Liver (tissue), 9 donors: ENCODE data around the gene TMTC2. TPM values are rescaled to one million over a fixed set of nuclear protein-coding genes. Genes with fewer than 3 reads are reported as not detected.

Source experiments
- DNase-seq: peaks from one replicate; pipeline ENCODE4 v3.0.0-alpha.2; 2017; ENCODE audit warnings: low spot score
- H3K27ac ChIP-seq, 2 donors: one replicate each; pipeline ENCODE4 v1.7.0; 2013; ENCODE audit warnings: inconsistent platforms in 2 of 2, low read length in 2 of 2, control low read depth in 1 of 2, low read depth in 1 of 2, mild to moderate bottlenecking in 1 of 2
- H3K27me3 ChIP-seq, 4 donors: one replicate each; pipeline versions ENCODE4 v1.6.1 to v1.7.0; 2013; ENCODE audit warnings: low read length in 3 of 4, inconsistent platforms in 1 of 4, mild to moderate bottlenecking in 1 of 4, moderate library complexity in 1 of 4; ENCODE audit not compliant: control insufficient read depth in 4 of 4, insufficient read depth in 4 of 4
- H3K36me3 ChIP-seq, 4 donors: one replicate each; pipeline versions ENCODE4 v1.6.1 to v1.7.0; 2013; ENCODE audit warnings: low read length in 3 of 4, mild to moderate bottlenecking in 3 of 4, low read depth in 1 of 4, moderate library complexity in 1 of 4; ENCODE audit not compliant: control insufficient read depth in 4 of 4, insufficient read depth in 3 of 4
- H3K4me1 ChIP-seq, 4 donors: one replicate each; pipeline versions ENCODE4 v1.6.1 to v1.7.0; 2013; ENCODE audit warnings: low read length in 3 of 4, mild to moderate bottlenecking in 3 of 4, moderate library complexity in 1 of 4; ENCODE audit not compliant: control insufficient read depth in 4 of 4, insufficient read depth in 4 of 4
- H3K4me3 ChIP-seq, 3 donors: one replicate each; pipeline versions ENCODE4 v1.6.1 to v1.7.0; 2013; ENCODE audit warnings: low read length in 3 of 3, control low read depth in 1 of 3, low read depth in 1 of 3, mild to moderate bottlenecking in 1 of 3
- H3K9ac ChIP-seq, 2 donors: one replicate each; pipeline ENCODE4 v1.7.0; 2013; ENCODE audit warnings: low read length in 2 of 2, mild to moderate bottlenecking in 2 of 2, moderate library complexity in 2 of 2, control low read depth in 1 of 2, low read depth in 1 of 2
- H3K9me3 ChIP-seq, 4 donors: one replicate each; pipeline versions ENCODE4 v1.6.1 to v1.7.0; 2013; ENCODE audit warnings: low read length in 3 of 4; ENCODE audit not compliant: control insufficient read depth in 4 of 4
- EGR1 ChIP-seq, 2 donors: IDR thresholded peaks; 2 replicates each; pipeline ENCODE4 v1.6.1; 2016 to 2018; ENCODE audit warnings: antibody characterized with exemption in 2 of 2, low read depth in 2 of 2
- FOXA1 ChIP-seq: IDR thresholded peaks from 2 replicates; pipeline ENCODE4 v1.6.1; 2016; ENCODE audit warnings: antibody characterized with exemption
- FOXA2 ChIP-seq: IDR thresholded peaks from 2 replicates; pipeline ENCODE4 v1.6.1; 2016; ENCODE audit warnings: antibody characterized with exemption
- GABPA ChIP-seq, 2 donors: IDR thresholded peaks in 1 of 2; conservative IDR thresholded peaks in 1 of 2; 2 replicates each; pipeline ENCODE4 v1.6.1; 2016; ENCODE audit warnings: antibody characterized with exemption in 2 of 2, mild to moderate bottlenecking in 1 of 2, moderate library complexity in 1 of 2
- HNF4A ChIP-seq, 2 donors: conservative IDR thresholded peaks; 2 replicates each; pipeline ENCODE4 v1.6.1; 2016; ENCODE audit warnings: antibody characterized with exemption in 2 of 2, mild to moderate bottlenecking in 2 of 2
- HNF4G ChIP-seq: IDR thresholded peaks from 2 replicates; pipeline ENCODE4 v1.6.1; 2016; ENCODE audit warnings: antibody characterized with exemption
- JUND ChIP-seq, 2 donors: IDR thresholded peaks; 2 replicates each; pipeline ENCODE4 v1.6.1; 2016; ENCODE audit warnings: antibody characterized with exemption in 2 of 2
- NR2F2 ChIP-seq: IDR thresholded peaks from 2 replicates; pipeline ENCODE4 v1.6.1; 2016; ENCODE audit warnings: antibody characterized with exemption
- RAD21 ChIP-seq, 2 donors: IDR thresholded peaks; 2 replicates each; pipeline ENCODE4 v1.6.1; 2016; ENCODE audit warnings: antibody characterized with exemption in 2 of 2, mild to moderate bottlenecking in 2 of 2
- RXRA ChIP-seq, 2 donors: IDR thresholded peaks; 2 replicates each; pipeline ENCODE4 v1.6.1; 2017 to 2018; ENCODE audit warnings: antibody characterized with exemption in 2 of 2, mild to moderate bottlenecking in 1 of 2
- SP1 ChIP-seq: IDR thresholded peaks from 2 replicates; pipeline ENCODE4 v1.6.1; 2018; ENCODE audit warnings: antibody characterized with exemption, mild to moderate bottlenecking
- TAF1 ChIP-seq: conservative IDR thresholded peaks from 2 replicates; pipeline ENCODE4 v1.6.1; 2016; ENCODE audit warnings: antibody characterized with exemption, mild to moderate bottlenecking
- YY1 ChIP-seq: IDR thresholded peaks from 2 replicates; pipeline ENCODE4 v1.6.1; 2016; ENCODE audit warnings: antibody characterized with exemption, mild to moderate bottlenecking
- WGBS: extraction: QIAGEN DNeasy Blood & Tissue Kit; methylation state at CpG from one replicate; pipeline ENCODE4 v1.1.7; 2013; 5-methylcytosine and 5-hydroxymethylcytosine counted together
- polyA plus RNA-seq, 2 donors: library from polyadenylated mRNA; stranded (reverse) in 1 of 2; unstranded in 1 of 2; fragments of 200-250 nt in 1 of 2; fragments of >200 nt in 1 of 2; fragmentation: Nextera tagmentation in 1 of 2; extraction: Ambion mirVana in 1 of 2; gene quantifications; one replicate each; pipeline versions ENCODE4 v1.2.1 to v1.2.3, GENCODE V29; 2013 to 2015
- total RNA-seq, 2 donors: library from RNA; depleted of rRNA; stranded (reverse); fragments of >200 nt; gene quantifications; one replicate each; pipeline ENCODE4 v1.2.3, GENCODE V29; 2014
- TF ChIP-seq, protein P1 (sequence below): IDR thresholded peaks from 2 replicates; pipeline ENCODE4 v1.6.1; 2016; ENCODE audit warnings: antibody characterized with exemption
- TF ChIP-seq, protein P2 (sequence below): IDR thresholded peaks from 2 replicates; pipeline ENCODE4 v1.6.1; 2016; ENCODE audit warnings: antibody characterized with exemption
- TF ChIP-seq, protein P3 (sequence below): IDR thresholded peaks from 2 replicates; pipeline ENCODE4 v1.6.1; 2016; ENCODE audit warnings: antibody characterized with exemption
- TF ChIP-seq, protein P4 (sequence below): IDR thresholded peaks from 2 replicates; pipeline ENCODE4 v1.6.1; 2016; ENCODE audit warnings: antibody characterized with exemption, mild to moderate bottlenecking
- TF ChIP-seq, protein P5 (sequence below): fragments of 150-350 bp; IDR thresholded peaks from 2 replicates; pipeline ENCODE4 v1.5.1; 2017; ENCODE audit warnings: improper control_type of control experiment, low read depth, low read length; ENCODE audit not compliant: missing input control
- donor health status: healthy.
- donor health status: healthy.
- donor health status: healthy.
- donor health status: healthy.
- donor health status: healthy.

The TMTC2 gene
- total and polyA plus RNA-seq, 4 donors = 0.36 to 3.0 (median 0.61) TPM

DNA sequence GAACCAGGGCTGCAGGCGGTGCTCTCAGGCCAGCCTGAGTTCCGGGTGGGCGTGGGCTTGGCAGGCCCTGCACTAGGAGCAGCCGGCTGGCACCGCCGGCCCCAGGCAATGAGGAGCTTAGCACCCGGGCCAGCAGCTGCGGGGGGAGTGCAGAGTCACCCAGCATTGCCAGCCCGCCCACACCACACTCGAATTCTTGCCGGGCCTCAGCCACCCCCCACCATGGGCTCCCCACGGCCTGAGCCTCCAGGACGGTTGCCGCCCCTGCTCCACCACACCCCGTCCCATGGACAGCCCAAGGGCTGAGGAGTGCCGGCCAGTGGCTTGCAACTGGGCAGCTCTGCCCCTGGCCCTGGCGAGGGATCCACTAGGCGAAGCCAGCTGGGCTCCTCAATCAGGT is 453.4 kb downstream of the TMTC2 start:
- 94% methylated on average over 18 of the region's 18 CpGs for WGBS
- no peak for DNase-seq

DNA sequence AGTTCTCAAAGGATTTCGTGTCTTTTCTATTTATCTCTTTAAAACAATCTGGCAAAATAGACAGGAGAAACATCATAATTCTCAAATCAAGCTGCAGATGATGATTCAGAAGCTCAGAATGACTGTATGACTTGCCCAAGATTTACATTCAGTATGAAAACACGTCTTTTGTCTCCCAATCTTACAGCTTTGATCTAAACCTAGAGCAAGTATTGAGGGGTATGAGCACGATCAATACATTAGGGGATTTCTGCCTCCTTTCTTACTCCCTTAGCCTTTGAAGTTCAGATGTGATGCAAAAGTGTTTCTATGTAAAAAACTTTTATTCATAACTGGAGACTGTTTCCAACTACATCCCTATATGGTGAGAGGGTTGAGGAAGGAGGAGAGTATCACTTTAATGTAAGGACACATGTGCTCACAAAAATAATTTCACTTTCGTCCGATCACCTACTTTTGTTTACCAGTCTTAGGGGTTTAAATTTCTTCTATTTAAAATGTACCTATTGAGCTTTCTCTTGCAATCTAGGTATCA is 454.8 kb downstream of the TMTC2 start:
- Histone ChIP-seq H3K9ac (no peak overlapping the region), H3K4me1 (no peaks in the 10 kb centered on the region), H3K4me3 (no peak overlapping the region), H3K27ac (no peak overlapping the region), H3K9me3 (peaks cover 0 to 2% (median 0%) of the 10 kb centered on the region in 4 donors), H3K27me3 (no peaks in the 10 kb centered on the region), H3K36me3 (no peaks in the 10 kb centered on the region)
- TF ChIP-seq YY1 (no peak), NR2F2 (no peak), SP1 (no peak), RXRA (IDR thresholded peaks at IDR 0.05) (no peak), HNF4A (conservative IDR thresholded peaks at IDR 0.05) (no peak), FOXA1 (no peak), HNF4G (no peak), EGR1 (IDR thresholded peaks at IDR 0.05; ENCODE audit: low read depth in 2 of 2) (no peak), TAF1 (no peak), GABPA (IDR thresholded peaks at IDR 0.05 in 1 of 2, conservative IDR thresholded peaks at IDR 0.05 in 1 of 2) (no peak), RAD21 (IDR thresholded peaks at IDR 0.05) (no peak), JUND (IDR thresholded peaks at IDR 0.05) (no peak), FOXA2 (no peak)
- TF ChIP-seq, protein P1, sequence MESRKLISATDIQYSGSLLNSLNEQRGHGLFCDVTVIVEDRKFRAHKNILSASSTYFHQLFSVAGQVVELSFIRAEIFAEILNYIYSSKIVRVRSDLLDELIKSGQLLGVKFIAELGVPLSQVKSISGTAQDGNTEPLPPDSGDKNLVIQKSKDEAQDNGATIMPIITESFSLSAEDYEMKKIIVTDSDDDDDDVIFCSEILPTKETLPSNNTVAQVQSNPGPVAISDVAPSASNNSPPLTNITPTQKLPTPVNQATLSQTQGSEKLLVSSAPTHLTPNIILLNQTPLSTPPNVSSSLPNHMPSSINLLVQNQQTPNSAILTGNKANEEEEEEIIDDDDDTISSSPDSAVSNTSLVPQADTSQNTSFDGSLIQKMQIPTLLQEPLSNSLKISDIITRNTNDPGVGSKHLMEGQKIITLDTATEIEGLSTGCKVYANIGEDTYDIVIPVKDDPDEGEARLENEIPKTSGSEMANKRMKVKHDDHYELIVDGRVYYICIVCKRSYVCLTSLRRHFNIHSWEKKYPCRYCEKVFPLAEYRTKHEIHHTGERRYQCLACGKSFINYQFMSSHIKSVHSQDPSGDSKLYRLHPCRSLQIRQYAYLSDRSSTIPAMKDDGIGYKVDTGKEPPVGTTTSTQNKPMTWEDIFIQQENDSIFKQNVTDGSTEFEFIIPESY = no peak
- TF ChIP-seq, protein P2, sequence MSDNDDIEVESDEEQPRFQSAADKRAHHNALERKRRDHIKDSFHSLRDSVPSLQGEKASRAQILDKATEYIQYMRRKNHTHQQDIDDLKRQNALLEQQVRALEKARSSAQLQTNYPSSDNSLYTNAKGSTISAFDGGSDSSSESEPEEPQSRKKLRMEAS = no peak
- TF ChIP-seq, protein P3, sequence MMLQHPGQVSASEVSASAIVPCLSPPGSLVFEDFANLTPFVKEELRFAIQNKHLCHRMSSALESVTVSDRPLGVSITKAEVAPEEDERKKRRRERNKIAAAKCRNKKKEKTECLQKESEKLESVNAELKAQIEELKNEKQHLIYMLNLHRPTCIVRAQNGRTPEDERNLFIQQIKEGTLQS = no peak
- TF ChIP-seq, protein P4, sequence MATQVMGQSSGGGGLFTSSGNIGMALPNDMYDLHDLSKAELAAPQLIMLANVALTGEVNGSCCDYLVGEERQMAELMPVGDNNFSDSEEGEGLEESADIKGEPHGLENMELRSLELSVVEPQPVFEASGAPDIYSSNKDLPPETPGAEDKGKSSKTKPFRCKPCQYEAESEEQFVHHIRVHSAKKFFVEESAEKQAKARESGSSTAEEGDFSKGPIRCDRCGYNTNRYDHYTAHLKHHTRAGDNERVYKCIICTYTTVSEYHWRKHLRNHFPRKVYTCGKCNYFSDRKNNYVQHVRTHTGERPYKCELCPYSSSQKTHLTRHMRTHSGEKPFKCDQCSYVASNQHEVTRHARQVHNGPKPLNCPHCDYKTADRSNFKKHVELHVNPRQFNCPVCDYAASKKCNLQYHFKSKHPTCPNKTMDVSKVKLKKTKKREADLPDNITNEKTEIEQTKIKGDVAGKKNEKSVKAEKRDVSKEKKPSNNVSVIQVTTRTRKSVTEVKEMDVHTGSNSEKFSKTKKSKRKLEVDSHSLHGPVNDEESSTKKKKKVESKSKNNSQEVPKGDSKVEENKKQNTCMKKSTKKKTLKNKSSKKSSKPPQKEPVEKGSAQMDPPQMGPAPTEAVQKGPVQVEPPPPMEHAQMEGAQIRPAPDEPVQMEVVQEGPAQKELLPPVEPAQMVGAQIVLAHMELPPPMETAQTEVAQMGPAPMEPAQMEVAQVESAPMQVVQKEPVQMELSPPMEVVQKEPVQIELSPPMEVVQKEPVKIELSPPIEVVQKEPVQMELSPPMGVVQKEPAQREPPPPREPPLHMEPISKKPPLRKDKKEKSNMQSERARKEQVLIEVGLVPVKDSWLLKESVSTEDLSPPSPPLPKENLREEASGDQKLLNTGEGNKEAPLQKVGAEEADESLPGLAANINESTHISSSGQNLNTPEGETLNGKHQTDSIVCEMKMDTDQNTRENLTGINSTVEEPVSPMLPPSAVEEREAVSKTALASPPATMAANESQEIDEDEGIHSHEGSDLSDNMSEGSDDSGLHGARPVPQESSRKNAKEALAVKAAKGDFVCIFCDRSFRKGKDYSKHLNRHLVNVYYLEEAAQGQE = no peak
- TF ChIP-seq, protein P5, sequence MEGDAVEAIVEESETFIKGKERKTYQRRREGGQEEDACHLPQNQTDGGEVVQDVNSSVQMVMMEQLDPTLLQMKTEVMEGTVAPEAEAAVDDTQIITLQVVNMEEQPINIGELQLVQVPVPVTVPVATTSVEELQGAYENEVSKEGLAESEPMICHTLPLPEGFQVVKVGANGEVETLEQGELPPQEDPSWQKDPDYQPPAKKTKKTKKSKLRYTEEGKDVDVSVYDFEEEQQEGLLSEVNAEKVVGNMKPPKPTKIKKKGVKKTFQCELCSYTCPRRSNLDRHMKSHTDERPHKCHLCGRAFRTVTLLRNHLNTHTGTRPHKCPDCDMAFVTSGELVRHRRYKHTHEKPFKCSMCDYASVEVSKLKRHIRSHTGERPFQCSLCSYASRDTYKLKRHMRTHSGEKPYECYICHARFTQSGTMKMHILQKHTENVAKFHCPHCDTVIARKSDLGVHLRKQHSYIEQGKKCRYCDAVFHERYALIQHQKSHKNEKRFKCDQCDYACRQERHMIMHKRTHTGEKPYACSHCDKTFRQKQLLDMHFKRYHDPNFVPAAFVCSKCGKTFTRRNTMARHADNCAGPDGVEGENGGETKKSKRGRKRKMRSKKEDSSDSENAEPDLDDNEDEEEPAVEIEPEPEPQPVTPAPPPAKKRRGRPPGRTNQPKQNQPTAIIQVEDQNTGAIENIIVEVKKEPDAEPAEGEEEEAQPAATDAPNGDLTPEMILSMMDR = no peak
- no peak for DNase-seq
- 78% methylated on average over 5 of the region's 5 CpGs for WGBS

More for the DNA sequence above, 453.4 kb downstream of the TMTC2 start:
- TF ChIP-seq RXRA (IDR thresholded peaks at IDR 0.05) (no peak), EGR1 (IDR thresholded peaks at IDR 0.05; ENCODE audit: low read depth in 2 of 2) (no peak)
- TF ChIP-seq, protein P3 = no peak
- H3K36me3 ChIP-seq = no peaks in the 10 kb centered on the region
- peaks cover 0 to 2% (median 0%) of the 10 kb centered on the region in 4 donors for H3K9me3 ChIP-seq
- H3K9ac ChIP-seq = no peak overlapping the region
- H3K4me3 ChIP-seq = no peak overlapping the region
- H3K27me3 ChIP-seq = no peaks in the 10 kb centered on the region
- peaks cover 0 to 1% (median 0%) of the 10 kb centered on the region in 4 donors for H3K4me1 ChIP-seq
- no peak overlapping the region for H3K27ac ChIP-seq
